Brain microvascular endothelial cell (primary cell): ENCODE measurements around the gene MSANTD2.

Source experiments
- DNase-seq: peaks from one replicate; pipeline ENCODE4 v3.0.0-alpha.2; 2020
- H3K27ac ChIP-seq: fragments of 250-450 bp; sonication (Bioruptor Pico); 2 replicates; pipeline ENCODE4 v1.5.1; 2020; ENCODE audit warnings: mild to moderate bottlenecking, moderate library complexity
- H3K27me3 ChIP-seq: fragments of 250-450 bp; sonication (Bioruptor Pico); replicated peaks from 2 replicates; pipeline ENCODE4 v1.5.1; 2020; ENCODE audit warnings: mild to moderate bottlenecking
- H3K36me3 ChIP-seq: fragments of 250-450 bp; sonication (Bioruptor Pico); replicated peaks from 2 replicates; pipeline ENCODE4 v1.5.1; 2020; ENCODE audit warnings: mild to moderate bottlenecking
- H3K4me3 ChIP-seq: 2 replicates; pipeline ENCODE4 v1.5.1; 2011; ENCODE audit warnings: low read depth, mild to moderate bottlenecking, control low read depth, low read length, moderate library complexity
- in situ Hi-C: cut with HindIII; loops from 2 replicates; pipeline ENCODE4 v1.10.0; 2017; ENCODE audit warnings: low sequenced_read_pairs, low pct_ligation_motif_present
- TF ChIP-seq, protein P1 (sequence below): IDR thresholded peaks from 2 replicates; pipeline ENCODE4 v1.5.1; 2011; ENCODE audit warnings: low read depth, mild to moderate bottlenecking, moderate library complexity, low read length, control low read depth, inconsistent platforms; ENCODE audit errors: missing control alignments

Gene MSANTD2

DNA sequence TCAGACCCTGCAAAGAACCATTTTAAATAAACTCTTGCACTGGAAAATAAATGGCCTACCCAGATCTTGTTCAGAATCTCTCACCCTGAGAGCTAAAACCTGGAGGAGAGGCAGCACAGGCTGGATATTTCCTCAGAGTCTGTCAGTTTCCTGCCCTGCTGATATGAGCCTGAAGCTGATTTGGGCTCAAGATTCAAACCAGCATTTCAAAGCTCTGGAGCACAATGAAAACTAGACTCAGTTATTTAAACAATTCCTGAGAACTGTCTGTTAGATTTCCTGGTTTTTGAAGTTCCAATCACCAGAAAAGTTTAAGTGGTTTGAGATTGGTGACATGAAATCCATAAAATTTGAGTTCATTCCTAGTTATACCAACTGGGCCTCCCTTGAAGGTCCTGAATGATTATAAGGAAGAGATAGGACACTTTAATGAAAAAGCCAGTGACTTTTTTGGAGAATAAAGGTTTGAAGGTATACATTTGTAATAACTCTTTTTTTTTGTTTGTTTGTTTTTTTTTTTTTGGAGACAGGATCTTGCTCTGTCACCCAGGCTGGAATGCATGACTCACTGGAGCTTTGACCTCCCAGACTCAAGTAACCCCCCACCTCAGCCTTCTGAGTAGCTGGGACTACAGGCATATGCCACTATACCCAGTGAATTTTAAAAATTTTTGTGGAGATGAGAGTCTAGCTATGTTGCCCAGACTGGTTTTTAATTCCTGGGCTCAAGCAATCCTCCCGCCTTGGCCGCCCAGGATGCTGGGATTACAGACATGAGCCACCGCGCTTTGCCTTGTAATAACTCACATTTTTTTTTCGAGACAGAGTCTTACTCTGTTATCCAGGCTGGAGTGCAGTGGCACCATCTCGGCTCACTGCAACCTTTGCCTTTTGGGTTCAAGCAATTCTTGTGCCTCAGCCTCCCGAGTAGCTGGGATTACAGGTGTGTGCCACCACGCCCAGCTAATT is 30.1 kb downstream of the MSANTD2 start:
- in situ Hi-C loops: no loop called here
- peak; percentile 76 for DNase-seq
- Histone ChIP-seq H3K27ac (peak overlapping the region; percentile 66), H3K36me3 (peaks cover 5% of the 10 kb centered on the region), H3K4me3 (no peak overlapping the region), H3K27me3 (no peaks in the 10 kb centered on the region)
- TF ChIP-seq, protein P1, sequence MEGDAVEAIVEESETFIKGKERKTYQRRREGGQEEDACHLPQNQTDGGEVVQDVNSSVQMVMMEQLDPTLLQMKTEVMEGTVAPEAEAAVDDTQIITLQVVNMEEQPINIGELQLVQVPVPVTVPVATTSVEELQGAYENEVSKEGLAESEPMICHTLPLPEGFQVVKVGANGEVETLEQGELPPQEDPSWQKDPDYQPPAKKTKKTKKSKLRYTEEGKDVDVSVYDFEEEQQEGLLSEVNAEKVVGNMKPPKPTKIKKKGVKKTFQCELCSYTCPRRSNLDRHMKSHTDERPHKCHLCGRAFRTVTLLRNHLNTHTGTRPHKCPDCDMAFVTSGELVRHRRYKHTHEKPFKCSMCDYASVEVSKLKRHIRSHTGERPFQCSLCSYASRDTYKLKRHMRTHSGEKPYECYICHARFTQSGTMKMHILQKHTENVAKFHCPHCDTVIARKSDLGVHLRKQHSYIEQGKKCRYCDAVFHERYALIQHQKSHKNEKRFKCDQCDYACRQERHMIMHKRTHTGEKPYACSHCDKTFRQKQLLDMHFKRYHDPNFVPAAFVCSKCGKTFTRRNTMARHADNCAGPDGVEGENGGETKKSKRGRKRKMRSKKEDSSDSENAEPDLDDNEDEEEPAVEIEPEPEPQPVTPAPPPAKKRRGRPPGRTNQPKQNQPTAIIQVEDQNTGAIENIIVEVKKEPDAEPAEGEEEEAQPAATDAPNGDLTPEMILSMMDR: no peak

DNA sequence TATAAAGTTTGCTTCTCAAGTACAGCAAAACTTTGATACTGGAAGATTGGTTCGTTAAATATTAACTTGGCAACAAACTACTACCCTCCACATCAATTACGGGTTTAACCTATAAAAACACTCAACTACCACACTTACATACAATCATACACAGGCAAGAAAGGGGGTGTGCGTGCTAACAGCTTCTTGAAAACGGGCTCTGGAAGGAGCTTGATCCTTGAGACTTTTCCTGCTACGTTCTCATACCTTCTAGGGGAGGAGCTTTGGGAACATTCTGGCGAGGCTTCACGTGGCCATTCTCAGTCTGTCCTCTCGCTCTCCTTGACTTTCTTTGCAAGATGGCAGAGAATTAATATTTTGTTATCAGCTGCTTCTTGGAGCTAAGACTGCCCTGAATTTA is 31.3 kb downstream of the MSANTD2 start:
- Histone ChIP-seq H3K36me3 (peaks cover 5% of the 10 kb centered on the region), H3K27me3 (no peaks in the 10 kb centered on the region), H3K27ac (no peak overlapping the region), H3K4me3 (no peak overlapping the region)
- no peak for DNase-seq
- TF ChIP-seq, protein P1: no peak
- in situ Hi-C loops: no loop called here

DNA sequence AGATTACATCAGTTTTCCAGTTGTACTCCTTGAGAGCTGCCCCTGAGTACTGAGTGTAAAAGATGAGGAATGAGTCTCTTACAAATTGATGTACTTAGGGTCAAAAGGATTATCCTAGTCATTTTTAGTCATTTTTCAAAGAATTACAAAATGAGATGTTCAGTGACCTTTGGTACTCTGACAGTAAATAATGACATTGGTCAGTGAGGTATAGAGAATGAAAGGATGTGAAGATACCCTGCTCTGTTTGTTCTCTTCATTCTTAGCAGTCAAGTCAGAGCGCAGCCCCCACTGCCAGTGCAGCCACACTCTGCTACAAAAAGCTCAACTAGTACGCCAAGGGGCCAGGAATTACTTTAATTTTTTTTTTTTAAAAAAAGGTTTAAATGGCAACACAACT is 34.0 kb downstream of the MSANTD2 start:
- no peak for DNase-seq
- H3K36me3 ChIP-seq: peaks cover 5% of the 10 kb centered on the region
- TF ChIP-seq, protein P1: no peak
- H3K4me3 ChIP-seq: no peak overlapping the region
- H3K27me3 ChIP-seq: no peaks in the 10 kb centered on the region
- in situ Hi-C loops: no loop called here
- H3K27ac ChIP-seq: no peak overlapping the region

DNA sequence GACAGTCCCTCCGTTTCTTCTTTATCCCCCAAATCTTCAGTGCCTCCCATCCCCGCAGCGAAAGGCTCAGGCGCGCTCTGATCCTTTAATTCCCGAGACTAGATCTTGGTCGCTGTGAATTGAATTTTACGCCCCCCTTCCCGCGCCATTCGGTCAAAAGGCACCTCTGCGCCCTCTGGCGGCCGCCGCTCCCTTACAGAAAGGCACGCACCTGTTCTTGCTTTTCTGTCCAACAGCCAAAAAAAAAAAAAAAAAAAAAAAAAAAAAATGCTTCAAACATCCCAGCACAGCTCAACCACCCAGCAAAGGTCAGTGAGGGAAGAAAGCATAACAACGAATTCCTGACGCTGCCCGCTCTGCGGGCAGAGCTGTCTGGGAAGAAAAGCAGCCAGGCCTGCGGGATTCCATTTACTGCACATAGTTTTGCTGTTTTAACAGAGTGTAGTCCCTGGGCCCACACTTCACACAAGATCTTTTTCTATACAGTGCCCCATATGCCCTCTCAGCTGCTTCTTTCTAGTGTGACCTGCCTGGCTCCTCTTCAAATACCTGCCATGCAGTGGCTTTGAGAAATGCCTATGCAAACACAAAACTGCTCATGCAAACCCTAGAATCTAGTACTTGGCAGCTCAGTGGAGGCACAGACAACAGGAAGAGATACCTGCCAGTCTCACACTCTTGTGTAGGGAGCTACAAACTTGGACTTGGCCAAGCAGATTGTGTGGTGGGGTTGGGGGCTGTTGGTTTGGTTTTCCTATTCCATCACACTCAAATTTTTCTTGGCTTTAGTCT is 36.9 kb downstream of the MSANTD2 start:
- Histone ChIP-seq H3K27me3 (no peaks in the 10 kb centered on the region), H3K27ac (no peak overlapping the region), H3K36me3 (peaks cover 5% of the 10 kb centered on the region), H3K4me3 (peak overlapping the region; percentile 54)
- TF ChIP-seq, protein P1: peak; percentile 87
- peak; percentile 63 for DNase-seq
- in situ Hi-C loops: no loop called here

DNA sequence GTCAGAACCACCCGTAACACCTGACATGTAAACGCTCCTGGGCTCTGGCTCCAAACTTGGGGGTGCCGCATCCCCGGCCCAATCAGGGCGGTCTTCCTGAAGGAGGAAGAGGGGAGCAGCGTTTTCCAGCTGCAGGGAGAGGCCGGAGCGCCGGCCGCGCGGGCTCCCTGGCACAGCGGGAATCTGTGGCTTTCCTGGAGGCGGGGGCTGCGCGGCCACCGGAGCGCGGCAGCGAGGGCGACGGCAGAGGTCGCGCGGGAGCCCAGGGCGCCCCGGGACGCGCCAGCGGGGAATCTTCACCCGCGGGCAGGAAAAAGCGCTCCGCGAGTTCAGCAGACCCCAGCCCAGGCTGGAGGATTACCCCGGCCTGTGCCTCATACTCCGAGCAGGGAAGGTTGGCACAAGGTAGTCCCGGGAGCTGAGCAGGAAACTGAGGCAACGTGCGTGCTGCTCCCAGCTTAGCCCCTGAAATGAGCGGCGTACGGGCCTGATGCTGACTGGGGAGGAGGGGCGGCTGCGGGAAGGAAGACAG is 37.5 kb downstream of the MSANTD2 start:
- TF ChIP-seq, protein P1: no peak
- no peak overlapping the region for H3K27ac ChIP-seq
- in situ Hi-C loops: no loop called here

More for the DNA sequence above, 37.5 kb downstream of the MSANTD2 start:
- Histone ChIP-seq H3K4me3 (peak overlapping the region; percentile 54), H3K36me3 (peaks cover 5% of the 10 kb centered on the region), H3K27me3 (no peaks in the 10 kb centered on the region)
- no peak for DNase-seq
